Kidney (tissue), 14 donors: Measurements from ENCODE around the gene CER1. TPM values are rescaled to one million over a fixed set of nuclear protein-coding genes. Genes with fewer than 3 reads are reported as not detected.

ENCODE experiments used
- DNase-seq, 5 donors: peaks; one replicate each; pipeline ENCODE4 v3.0.0-alpha.2; 2013 to 2020
- FAIRE-seq: peaks from 2 replicates; lab custom pipeline; 2012; peaks lifted over from hg19 to GRCh38; lab: Jason Lieb, UNC
- H3K27ac ChIP-seq, 2 donors: one replicate each; pipeline ENCODE4 v1.7.0; 2013; ENCODE audit warnings: low read depth in 2 of 2, low read length in 2 of 2, inconsistent platforms in 1 of 2
- H3K27me3 ChIP-seq: one replicate; pipeline ENCODE4 v1.7.1; 2013; ENCODE audit warnings: low read length, inconsistent platforms; ENCODE audit not compliant: control insufficient read depth, insufficient read depth
- H3K36me3 ChIP-seq, 3 donors: one replicate each; pipeline versions ENCODE4 v1.7.0 to v1.7.1; 2013; ENCODE audit warnings: low read length in 3 of 3, control low read depth in 1 of 3, inconsistent platforms in 1 of 3; ENCODE audit not compliant: insufficient read depth in 3 of 3, control insufficient read depth in 2 of 3
- H3K4me1 ChIP-seq, 3 donors: one replicate each; pipeline versions ENCODE4 v1.7.0 to v1.7.1; 2013; ENCODE audit warnings: low read length in 3 of 3, inconsistent platforms in 1 of 3, low read depth in 1 of 3; ENCODE audit not compliant: control insufficient read depth in 2 of 3, insufficient read depth in 2 of 3
- H3K4me3 ChIP-seq, 3 donors: one replicate each; pipeline versions ENCODE4 v1.7.0 to v1.8.1; 2013; ENCODE audit warnings: low read length in 3 of 3, control low read depth in 1 of 3, inconsistent platforms in 1 of 3
- H3K9ac ChIP-seq, 3 donors: one replicate each; pipeline versions ENCODE4 v1.7.0 to v1.7.1; 2013; ENCODE audit warnings: low read length in 3 of 3, control low read depth in 1 of 3, inconsistent platforms in 1 of 3
- H3K9me3 ChIP-seq, 3 donors: one replicate each; pipeline versions ENCODE4 v1.7.0 to v1.7.1; 2013; ENCODE audit warnings: low read length in 3 of 3, control low read depth in 1 of 3, inconsistent platforms in 1 of 3; ENCODE audit not compliant: control insufficient read depth in 2 of 3, insufficient read depth in 1 of 3
- CTCF ChIP-seq: IDR thresholded peaks from 3 replicates; pipeline ENCODE4 v1.5.1; 2012; ENCODE audit warnings: mild to moderate bottlenecking, moderate library complexity, borderline replicate concordance; ENCODE audit not compliant: insufficient read depth; ENCODE audit errors: extremely low read depth
- intact Hi-C: fragments of 100-400 bp; cut with DNase I; formaldehyde crosslinking; loops from one replicate; pipeline ENCODE4 v1.11.1; 2022
- polyA plus RNA-seq: library from polyadenylated mRNA; stranded (reverse); fragments of 350-450 nt; fragmentation: Illumina TruSeq; extraction: RNeasy Lipid Tissue Mini Kit (QIAGEN cat#74804); gene quantifications from one replicate; pipeline ENCODE4 v1.2.3, GENCODE V29; 2014; ENCODE audit warnings: low read depth, low replicate concordance; ENCODE audit not compliant: insufficient read depth
- total RNA-seq: library from RNA; stranded (reverse); fragmentation: NEBNext Ultra II Directional; extraction: Animal tissue kit (Norgen Biotek cat#: 25700); gene quantifications from one replicate; pipeline ENCODE4 v1.2.1, GENCODE V29; 2021
- donor health status: control.
- donor health status: control.
- donor health status: control.
- donor health status: control.
- donor health status: control.
- donor health status: DM: yes; HTN: yes; CAD: no.
- donor health status: Normal renal cell carcinoma (clear cell type).

Gene CER1
- total and polyA plus RNA-seq, 2 donors from 2014 or later, result 0.45 TPM; not detected in 1

- Histone ChIP-seq H3K4me3 (peak overlapping the region; percentile 68 to 70 (median 68)), H3K27me3 (no peaks in the 10 kb centered on the region), H3K4me1 (peaks cover 0 to 5% (median 0%) of the 10 kb centered on the region in 3 donors), H3K9me3 (no peaks in the 10 kb centered on the region), H3K36me3 (peaks cover 0 to 7% (median 5%) of the 10 kb centered on the region in 3 donors), H3K27ac (no peak overlapping the region), H3K9ac (peak overlapping the region in 1 of 3 donors; percentile 48)
- no peak for FAIRE-seq
- no peak for TF ChIP-seq CTCF
- intact Hi-C loops, result no loop called here
- peak in 4 of 5 donors; percentile 59 to 74 (median 69) for DNase-seq
These were observed 29.9 kb downstream of the CER1 start for GRCh38 chr9:14692470-14693250.

GRCh38 chr9:14690948-14691730 lies 31.4 kb downstream of the CER1 start:
- H3K4me1 ChIP-seq, result peaks cover 0 to 5% (median 0%) of the 10 kb centered on the region in 3 donors
- H3K9ac ChIP-seq, result no peak overlapping the region
- no peak for TF ChIP-seq CTCF
- intact Hi-C loops, result no loop called here
- H3K4me3 ChIP-seq, result no peak overlapping the region
- FAIRE-seq (no peak), DNase-seq (no peak)
- H3K27ac ChIP-seq, result no peak overlapping the region
- no peaks in the 10 kb centered on the region for H3K27me3 ChIP-seq
- peaks cover 0 to 7% (median 5%) of the 10 kb centered on the region in 3 donors for H3K36me3 ChIP-seq
- no peaks in the 10 kb centered on the region for H3K9me3 ChIP-seq

DNA sequence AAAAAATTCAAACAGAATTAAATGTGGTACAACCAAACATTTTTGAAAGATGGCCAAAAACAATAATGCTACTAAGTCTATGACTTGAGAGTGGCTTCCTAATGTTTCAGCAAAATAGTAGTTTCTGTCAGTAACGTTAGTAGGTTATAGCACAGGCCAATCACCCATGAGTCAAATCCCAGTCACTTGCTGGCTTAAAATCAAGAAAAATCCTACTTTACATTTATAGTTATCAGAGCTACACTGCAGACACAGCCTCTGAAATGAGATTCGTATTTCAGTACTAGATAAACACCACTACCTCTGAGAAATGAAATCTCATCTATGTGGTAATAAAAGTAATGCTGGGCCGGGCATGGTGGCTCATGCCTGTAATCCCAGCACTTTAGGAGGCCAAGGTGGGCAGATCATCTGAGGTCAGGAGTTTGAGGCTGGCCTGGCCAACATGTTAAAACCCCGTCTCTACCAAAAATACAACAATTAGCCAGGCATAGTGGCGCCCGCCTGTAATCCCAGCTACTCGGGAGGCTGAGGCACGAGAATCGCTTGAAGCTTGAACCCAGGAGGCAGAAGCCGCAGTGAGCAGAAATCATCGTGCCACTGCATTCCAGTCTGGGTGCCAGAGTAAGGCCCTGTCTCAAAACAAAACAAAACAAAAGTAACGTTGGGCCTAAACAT lies 35.4 kb downstream of the CER1 start:
- H3K9ac ChIP-seq, result no peak overlapping the region
- H3K9me3 ChIP-seq, result no peaks in the 10 kb centered on the region
- no peaks in the 10 kb centered on the region for H3K27me3 ChIP-seq
- H3K36me3 ChIP-seq, result peaks cover 0 to 7% (median 5%) of the 10 kb centered on the region in 3 donors
- H3K4me3 ChIP-seq, result no peak overlapping the region
- no peak for TF ChIP-seq CTCF
- DNase-seq (no peak), FAIRE-seq (no peak)
- H3K4me1 ChIP-seq, result peaks cover 0 to 5% (median 0%) of the 10 kb centered on the region in 3 donors
- intact Hi-C loops, result no loop called here
- H3K27ac ChIP-seq, result no peak overlapping the region
